ENCODE measurements around the gene PPP2CA. TPM values are rescaled to one million over a fixed set of nuclear protein-coding genes. Genes with fewer than 3 reads are reported as not detected.

Gene PPP2CA
- total and polyA plus RNA-seq, 9 of the 15 experiments (the other 6 are each of a cell fraction or from before 2014, with no cell fraction given), result 23.0 to 257 (median 109) TPM

- ATAC-seq (no peak), FAIRE-seq (no peak), DNase-seq (ENCODE audit: extremely low read depth in 1 of 4, low spot score in 3 of 4) (no peak)
- no peaks in the 10 kb centered on the region for H4K20me1 ChIP-seq (replicated peaks; ENCODE audit: control insufficient read depth, insufficient read depth, low read length)
- H3K4me2 ChIP-seq (ENCODE audit: insufficient read depth, low read length), result no peak overlapping the region
- BruUV-seq (replicated peaks), result no TSS peak
- TF ChIP-seq ZNF232 (CRISPR knock-in tag; IDR thresholded peaks at IDR 0.05) (no peak), FOXM1 (IDR thresholded peaks at IDR 0.05; ENCODE audit: low read depth) (no peak), FOXM1 (CRISPR knock-in tag; IDR thresholded peaks at IDR 0.05; ENCODE audit: low read depth) (no peak), ZNF696 (CRISPR knock-in tag; conservative IDR thresholded peaks at IDR 0.05) (no peak), RBM14 (IDR thresholded peaks at IDR 0.05; ENCODE audit: borderline replicate concordance, insufficient read depth, low read depth, low read length) (no peak), TBL1XR1 (IDR thresholded peaks at IDR 0.05; ENCODE audit: low read length in 2 of 2) (no peak), MAFK (IDR thresholded peaks at IDR 0.05; ENCODE audit: low read length) (no peak), BHLHE40 (IDR thresholded peaks at IDR 0.05; ENCODE audit: low read length) (no peak), FOXK2 (conservative IDR thresholded peaks at IDR 0.05 in 1 of 2, IDR thresholded peaks at IDR 0.05 in 1 of 2; ENCODE audit: low read depth in 2 of 2) (no peak), PML (IDR thresholded peaks at IDR 0.05; ENCODE audit: low read length) (no peak)
- in situ Hi-C loops (cut with MboI), result no loop called here
- no peaks in the 10 kb centered on the region; the same call in 1 of the 2 replicates for H3K9me3 ChIP-seq (replicated peaks; ENCODE audit: control insufficient read depth, insufficient read depth, low read depth, low read length)
- H3K4me3 ChIP-seq, result no peak overlapping the region
- no peaks in the 10 kb centered on the region for H3K79me2 ChIP-seq (ENCODE audit: control insufficient read depth, insufficient read depth, low read length)
- H3K4me1 ChIP-seq (replicated peaks in 1 of 2; ENCODE audit: control insufficient read depth in 2 of 2, insufficient read depth in 2 of 2, low read length in 2 of 2), result no peaks in the 10 kb centered on the region
- H3K36me3 ChIP-seq (ENCODE audit: control insufficient read depth, insufficient read depth, low read length), result no peaks in the 10 kb centered on the region
- 0 out of 5 replicates have a peak, but pooled peaks cover 0 to 12% of the 10 kb centered on the region in 2 experiments for H3K27me3 ChIP-seq (ENCODE audit: control insufficient read depth in 2 of 2, insufficient read depth in 2 of 2, low read length in 2 of 2)
- ChIA-PET POLR2A (interaction anchor here (1.3 to 1.9 kb wide), 3 partner anchors 9 to 48 kb away, joined by 4 to 7 read pairs (median 6); no protein-coding TSS in a partner anchor), CTCF (ENCODE audit: low intra/inter-chr PET ratio) (no interaction called here)
- intact Hi-C loops (cut with micrococcal nuclease), result no loop called here
- H3K9ac ChIP-seq (ENCODE audit: insufficient read depth in 1 of 2, low read depth in 2 of 2, low read length in 2 of 2), result no peak overlapping the region
- no peaks in the 10 kb centered on the region for H3K9me1 ChIP-seq (ENCODE audit: control insufficient read depth, insufficient read depth, low read length)
- H3K27ac ChIP-seq (ENCODE audit: extremely low read depth, low read depth, low read length), result no peak overlapping the region
- WGBS (ENCODE audit: insufficient coverage, low coverage, missing lambda C conversion rate), result 25% methylated on average over 3 of the region's 3 CpGs
- H2AFZ ChIP-seq (ENCODE audit: low read depth, low read length), result no peak overlapping the region
Measured at GRCh38 chr5:134258896-134259295, 33.0 kb upstream of the PPP2CA start.

Data from K562 (cell line).